Mucosa of descending colon (tissue), 3 donors: ENCODE results near the gene CDC42SE2. TPM values are rescaled to one million over a fixed set of nuclear protein-coding genes. Genes with fewer than 3 reads are reported as not detected.

Experiments
- ATAC-seq: fragments of 200-7000 bp; cut with Tn5 transposase; one replicate; pipeline ENCODE4 v1.9.1; 2020; ENCODE audit warnings: mild to moderate bottlenecking, moderate library complexity
- DNase-seq, 3 donors: peaks; one replicate each; pipeline ENCODE4 v3.0.0-alpha.2; 2020
- H3K36me3 ChIP-seq: fragments of 200-600 bp; one replicate; pipeline ENCODE4 v1.8.0; 2021; ENCODE audit warnings: low read depth, mild to moderate bottlenecking
- H3K4me1 ChIP-seq: fragments of 200-600 bp; one replicate; pipeline ENCODE4 v1.8.0; 2021; ENCODE audit warnings: low read depth, mild to moderate bottlenecking
- H3K4me3 ChIP-seq: fragments of 200-600 bp; one replicate; pipeline ENCODE4 v1.8.0; 2021; ENCODE audit warnings: mild to moderate bottlenecking
- H3K9me3 ChIP-seq: fragments of 200-600 bp; one replicate; pipeline ENCODE4 v1.8.0; 2021; ENCODE audit warnings: mild to moderate bottlenecking
- intact Hi-C, 2 donors: fragments of 100-400 bp; cut with DNase I in 1 of 2; cut with micrococcal nuclease in 1 of 2; formaldehyde crosslinking; loops; one replicate each; pipeline versions ENCODE4 v1.11.0 to v1.11.1; 2022; cut with DNase I, micrococcal nuclease
- total RNA-seq, 3 donors: library from RNA; stranded (reverse); fragmentation: NEBNext Ultra II Directional in 2 of 3; extraction: Animal tissue kit (Norgen Biotek cat#: 25700) in 2 of 3; gene quantifications; one replicate each; pipeline versions ENCODE4 v1.2.1 to v1.2.4, GENCODE V29; 2021 to 2023
- TF ChIP-seq, protein P1 (sequence below): fragments of 200-600 bp; IDR thresholded peaks from one replicate; pipeline ENCODE4 v1.8.0; 2022; ENCODE audit warnings: antibody characterized with exemption, mild to moderate bottlenecking
- donor health status: DM: no; HTN: no; CAD: no; lungs with moderate emphysema.
- donor health status: DM: no; HTN: no; CAD: no.
- donor health status: DM: no; HTN: yes; CAD: no.

CDC42SE2 gene
- total RNA-seq, 3 donors from 2014 or later, result 60.5 to 116 (median 101) TPM

DNA sequence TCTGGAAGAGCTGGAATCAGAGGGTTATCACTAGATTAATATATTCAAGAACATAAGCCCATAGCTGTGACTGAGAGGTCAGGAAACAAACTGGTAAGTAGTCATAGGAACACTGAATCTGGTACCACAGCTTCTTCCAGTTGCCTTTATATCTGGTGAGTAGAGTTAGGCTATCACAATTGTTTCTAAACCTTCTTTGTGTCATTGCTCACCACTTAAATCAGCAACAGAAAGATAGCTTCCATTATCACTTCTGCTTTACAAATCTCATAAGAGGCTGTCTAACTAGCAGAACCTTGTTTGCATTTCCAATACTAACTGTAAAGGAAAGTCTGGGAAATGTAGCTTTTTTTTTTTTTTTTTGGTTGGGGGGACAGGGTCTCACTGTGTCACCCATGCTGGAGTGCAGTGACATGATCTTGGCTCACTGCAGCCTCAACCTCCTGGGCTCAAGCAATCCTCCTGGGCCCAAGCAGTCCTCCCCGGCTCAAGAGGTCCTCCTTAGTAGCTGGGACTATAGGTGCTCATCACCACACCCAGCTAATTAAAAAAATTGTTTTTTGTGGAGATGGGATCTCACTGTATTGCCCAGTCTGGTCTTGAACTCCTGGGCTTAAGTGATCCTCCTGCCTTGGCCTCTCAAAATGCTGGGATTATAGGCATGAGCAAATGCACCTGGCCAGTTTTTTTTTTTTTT, 22.0 kb downstream of the CDC42SE2 start:
- intact Hi-C loops, result no loop called here
- DNase-seq (no peak), ATAC-seq (peak; percentile 20)
- H3K36me3 ChIP-seq, result no peaks in the 10 kb centered on the region
- H3K4me3 ChIP-seq, result no peak overlapping the region
- peaks cover 50% of the 10 kb centered on the region for H3K4me1 ChIP-seq
- TF ChIP-seq, protein P1, sequence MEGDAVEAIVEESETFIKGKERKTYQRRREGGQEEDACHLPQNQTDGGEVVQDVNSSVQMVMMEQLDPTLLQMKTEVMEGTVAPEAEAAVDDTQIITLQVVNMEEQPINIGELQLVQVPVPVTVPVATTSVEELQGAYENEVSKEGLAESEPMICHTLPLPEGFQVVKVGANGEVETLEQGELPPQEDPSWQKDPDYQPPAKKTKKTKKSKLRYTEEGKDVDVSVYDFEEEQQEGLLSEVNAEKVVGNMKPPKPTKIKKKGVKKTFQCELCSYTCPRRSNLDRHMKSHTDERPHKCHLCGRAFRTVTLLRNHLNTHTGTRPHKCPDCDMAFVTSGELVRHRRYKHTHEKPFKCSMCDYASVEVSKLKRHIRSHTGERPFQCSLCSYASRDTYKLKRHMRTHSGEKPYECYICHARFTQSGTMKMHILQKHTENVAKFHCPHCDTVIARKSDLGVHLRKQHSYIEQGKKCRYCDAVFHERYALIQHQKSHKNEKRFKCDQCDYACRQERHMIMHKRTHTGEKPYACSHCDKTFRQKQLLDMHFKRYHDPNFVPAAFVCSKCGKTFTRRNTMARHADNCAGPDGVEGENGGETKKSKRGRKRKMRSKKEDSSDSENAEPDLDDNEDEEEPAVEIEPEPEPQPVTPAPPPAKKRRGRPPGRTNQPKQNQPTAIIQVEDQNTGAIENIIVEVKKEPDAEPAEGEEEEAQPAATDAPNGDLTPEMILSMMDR, result no peak
- H3K9me3 ChIP-seq, result no peaks in the 10 kb centered on the region

GRCh38 chr5:131286400-131286715, 22.5 kb downstream of the CDC42SE2 start:
- intact Hi-C loops, result no loop called here
- Histone ChIP-seq H3K4me1 (peaks cover 45% of the 10 kb centered on the region), H3K4me3 (no peak overlapping the region), H3K9me3 (no peaks in the 10 kb centered on the region), H3K36me3 (no peaks in the 10 kb centered on the region)
- peak in 1 of 3 donors; percentile 52 for DNase-seq
- ATAC-seq, result peak; percentile 85
- TF ChIP-seq, protein P1, result no peak

DNA sequence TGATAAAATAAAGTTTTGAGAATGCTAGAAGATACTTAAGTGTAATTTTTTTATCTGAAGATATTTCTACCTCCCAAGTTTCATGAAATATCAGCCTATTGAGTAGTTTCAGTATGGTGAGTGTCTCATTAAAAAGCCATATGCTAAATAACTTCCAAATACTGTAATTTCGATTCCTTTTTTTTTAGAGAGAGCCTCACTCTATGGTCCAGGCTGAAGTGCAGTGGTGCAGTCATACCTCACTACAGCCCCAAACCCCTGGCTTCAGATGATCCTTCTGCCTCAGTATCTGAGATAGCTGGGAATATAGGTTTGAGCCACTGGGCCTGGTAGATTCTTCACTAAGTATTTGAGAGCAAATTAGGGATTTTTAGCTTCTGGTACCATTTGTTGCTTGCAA, 24.5 kb downstream of the CDC42SE2 start:
- no peaks in the 10 kb centered on the region for H3K9me3 ChIP-seq
- intact Hi-C loops, result no loop called here
- ATAC-seq (no peak), DNase-seq (no peak)
- H3K4me3 ChIP-seq, result no peak overlapping the region
- no peaks in the 10 kb centered on the region for H3K36me3 ChIP-seq
- TF ChIP-seq, protein P1, result no peak
- peaks cover 34% of the 10 kb centered on the region for H3K4me1 ChIP-seq

DNA sequence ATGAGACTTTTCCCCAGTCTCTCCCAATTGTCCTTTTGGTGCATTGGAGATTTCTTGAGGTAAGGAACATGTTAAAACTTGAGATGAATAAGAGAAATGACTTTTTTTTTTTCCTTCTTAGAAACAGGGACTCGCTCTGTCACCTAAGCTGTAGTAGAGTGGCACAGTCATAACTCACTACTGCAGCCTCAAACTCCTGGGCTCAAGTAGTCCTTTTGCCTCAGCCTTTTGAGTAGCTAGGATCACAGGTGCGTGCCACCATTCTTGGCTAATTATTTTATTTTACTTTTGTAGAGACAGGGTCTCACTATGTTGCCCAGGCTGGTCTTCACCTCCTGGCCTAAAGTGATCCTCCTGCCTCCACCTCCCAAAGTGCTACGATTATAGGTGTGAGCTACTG, 25.9 kb downstream of the CDC42SE2 start:
- TF ChIP-seq, protein P1, result no peak
- DNase-seq (no peak), ATAC-seq (no peak)
- Histone ChIP-seq H3K36me3 (no peaks in the 10 kb centered on the region), H3K4me1 (peaks cover 26% of the 10 kb centered on the region), H3K4me3 (no peak overlapping the region), H3K9me3 (no peaks in the 10 kb centered on the region)
- intact Hi-C loops, result no loop called here

- H3K9me3 ChIP-seq, result no peaks in the 10 kb centered on the region
- H3K4me1 ChIP-seq, result peaks cover 9% of the 10 kb centered on the region
- no peak overlapping the region for H3K4me3 ChIP-seq
- intact Hi-C loops, result no loop called here
- DNase-seq (no peak), ATAC-seq (no peak)
- H3K36me3 ChIP-seq, result no peaks in the 10 kb centered on the region
- TF ChIP-seq, protein P1, result no peak
Measured at GRCh38 chr5:131296213-131296672, 32.4 kb downstream of the CDC42SE2 start.
